GM12878 (cell line): ENCODE measurements around the gene WDR31. TPM values are rescaled to one million over a fixed set of nuclear protein-coding genes. Genes with fewer than 3 reads are reported as not detected.

Experiments used
- ATAC-seq: fragments of 200-7000 bp; cut with Tn5 transposase; 3 replicates; pipeline ENCODE4 v1.9.1; 2020; ENCODE audit warnings: mild to moderate bottlenecking, moderate library complexity
- BruUV-seq: library from RNA; stranded (reverse); fragments of 400-500 nt; replicated peaks from 2 replicates; lab custom pipeline; 2021; lab: Mats Ljungman, UMichigan
- CTCF ChIA-PET: fragments of 300-600 bp; sonication (Branson Sonifier 250); formaldehyde crosslinking; extraction: SDS; loops from one replicate; lab custom pipeline; 2021; ENCODE audit warnings: inconsistent platforms; lab: Yijun Ruan, JAX
- POLR2A ChIA-PET: fragments of 350-600 bp; formaldehyde crosslinking; extraction: SDS; loops from one replicate; lab custom pipeline; 2021; ENCODE audit warnings: inconsistent platforms; lab: Charles Lee
- RAD21 ChIA-PET: fragments of 300-600 bp; sonication (Branson Sonifier 250); formaldehyde crosslinking; loops from one replicate; lab custom pipeline; 2023; ENCODE audit warnings: antibody characterized with exemption; ENCODE audit not compliant: unreplicated experiment; lab: Charles Lee
- SMC1A ChIA-PET: fragments of 300-600 bp; sonication (Branson Sonifier 250); formaldehyde crosslinking; loops from one replicate; lab custom pipeline; 2023; ENCODE audit not compliant: unreplicated experiment, uncharacterized antibody; lab: Charles Lee
- DNase-seq: peaks from one replicate; pipeline ENCODE4 v3.0.0-alpha.2; 2011; ENCODE audit warnings: low read depth, low spot score
- FAIRE-seq: peaks from 3 replicates; lab custom pipeline; 2011; peaks lifted over from hg19 to GRCh38; lab: Jason Lieb, UNC
- H2AFZ ChIP-seq: 2 replicates; pipeline ENCODE4 v1.6.0; 2011; ENCODE audit warnings: low read depth, low read length, control low read depth; ENCODE audit not compliant: control insufficient read depth
- H3K27ac ChIP-seq: 2 replicates; pipeline ENCODE4 v1.5.1; 2011; ENCODE audit warnings: control low read depth; ENCODE audit not compliant: control insufficient read depth, insufficient read depth
- H3K27me3 ChIP-seq, 2 experiments: replicated peaks in 1 of 2; 2 replicates each; pipeline versions ENCODE4 v1.6.0 to v1.6.1; 2011; ENCODE audit warnings: low read length in 1 of 2; ENCODE audit not compliant: control insufficient read depth in 2 of 2, insufficient read depth in 2 of 2
- H3K36me3 ChIP-seq, 2 experiments: 2 replicates each; pipeline ENCODE4 v1.5.1; 2011; ENCODE audit warnings: low read length in 1 of 2; ENCODE audit not compliant: control insufficient read depth in 2 of 2, insufficient read depth in 2 of 2
- H3K4me1 ChIP-seq: 2 replicates; pipeline ENCODE4 v1.6.1; 2011; ENCODE audit warnings: mild to moderate bottlenecking, low read length, moderate library complexity, mixed read lengths; ENCODE audit not compliant: control insufficient read depth, insufficient read depth
- H3K4me2 ChIP-seq: 2 replicates; pipeline ENCODE4 v1.6.0; 2011; ENCODE audit warnings: control low read depth; ENCODE audit not compliant: control insufficient read depth, insufficient read depth
- H3K4me3 ChIP-seq: fragments of 200-600 bp; sonication (generic); 2 replicates; pipeline ENCODE4 v1.5.1; 2016
- H3K79me2 ChIP-seq: 2 replicates; pipeline ENCODE4 v1.6.0; 2011; ENCODE audit warnings: low read length; ENCODE audit not compliant: control insufficient read depth, insufficient read depth
- H3K9ac ChIP-seq: 2 replicates; pipeline ENCODE4 v1.8.0; 2011; ENCODE audit warnings: low read length, control low read depth, mixed read lengths; ENCODE audit not compliant: control insufficient read depth, insufficient read depth
- H3K9me3 ChIP-seq: replicated peaks from 3 replicates; pipeline ENCODE4 v1.5.1; 2011; ENCODE audit warnings: mild to moderate bottlenecking, low read length; ENCODE audit not compliant: control insufficient read depth, insufficient read depth
- H4K20me1 ChIP-seq: 2 replicates; pipeline ENCODE4 v1.6.0; 2011; ENCODE audit not compliant: control insufficient read depth, insufficient read depth
- MXI1 ChIP-seq: fragments of 150-350 bp; IDR thresholded peaks from 2 replicates; pipeline ENCODE4 v1.6.1; 2011; ENCODE audit warnings: low read depth, mild to moderate bottlenecking, inconsistent platforms, low read length, improper control_type of control experiment
- NBN ChIP-seq: fragments of 450-650 bp; IDR thresholded peaks from 2 replicates; pipeline ENCODE4 v1.6.1; 2016
- NFIC ChIP-seq: IDR thresholded peaks from 2 replicates; pipeline ENCODE4 v1.6.1; 2012; ENCODE audit warnings: low read depth, mild to moderate bottlenecking, inconsistent platforms, low read length, moderate library complexity
- WGBS: methylation state at CpG from one replicate; pipeline ENCODE4 v1.1.6; 2016; ENCODE audit warnings: low lambda C conversion rate; ENCODE audit not compliant: insufficient replicate concordance, insufficient coverage; ENCODE audit errors: missing lambda C conversion rate; 5-methylcytosine and 5-hydroxymethylcytosine counted together
- in situ Hi-C: fragments of 300-500 bp; cut with MboI; formaldehyde crosslinking; loops from 9 replicates; pipeline ENCODE4 v1.14.3; 2018; ENCODE audit warnings: mixed read lengths
- intact Hi-C: fragments of 100-400 bp; cut with micrococcal nuclease; formaldehyde crosslinking; loops from one replicate; pipeline ENCODE4 v1.14.2; 2022; ENCODE audit not compliant: unreplicated experiment
- polyA plus RNA-seq, 11 experiments: library from polyadenylated mRNA; depleted of rRNA in 4 of 11; unstranded in 6 of 11; stranded (reverse) in 5 of 11; fragments of >200 nt; fragmentation: Nextera tagmentation in 4 of 11; fragmentation: Illumina TruSeq in 1 of 11; extraction: Ambion mirVana in 4 of 11; extraction: Trizol in 1 of 11; gene quantifications; 1 replicate in 1 of 11; 2 replicates in 10 of 11; pipeline versions ENCODE4 v1.2.1 to v1.2.3, GENCODE V29; 2011 to 2016; ENCODE audit warnings: inconsistent platforms in 2 of 11, missing spikeins in 2 of 11, low read depth in 1 of 11
- total RNA-seq, 4 experiments: library from RNA; depleted of rRNA in 3 of 4; stranded (reverse); fragments of >200 nt in 3 of 4; fragmentation: Illumina TruSeq in 1 of 4; extraction: Trizol in 1 of 4; gene quantifications; 2 replicates each; pipeline versions ENCODE4 v1.2.1 to v1.2.3, GENCODE V29; 2013 to 2021
- TF ChIP-seq, protein P1 (sequence below): fragments of 450-650 bp; IDR thresholded peaks from 2 replicates; pipeline ENCODE4 v1.6.1; 2016; ENCODE audit warnings: mild to moderate bottlenecking, moderate library complexity, borderline replicate concordance
- TF ChIP-seq, protein P2 (sequence below): fragments of 450-650 bp; IDR thresholded peaks from 2 replicates; pipeline ENCODE4 v1.6.1; 2017; ENCODE audit warnings: mild to moderate bottlenecking
- TF ChIP-seq, protein P3 (sequence below): fragments of 450-650 bp; IDR thresholded peaks from 2 replicates; pipeline ENCODE4 v1.6.1; 2017; ENCODE audit warnings: mild to moderate bottlenecking, moderate library complexity

The WDR31 gene
- total and polyA plus RNA-seq, 10 of the 15 experiments (the other 5 are each of a cell fraction or from before 2014, with no cell fraction given), result 0.26 to 1.7 (median 0.79) TPM

DNA sequence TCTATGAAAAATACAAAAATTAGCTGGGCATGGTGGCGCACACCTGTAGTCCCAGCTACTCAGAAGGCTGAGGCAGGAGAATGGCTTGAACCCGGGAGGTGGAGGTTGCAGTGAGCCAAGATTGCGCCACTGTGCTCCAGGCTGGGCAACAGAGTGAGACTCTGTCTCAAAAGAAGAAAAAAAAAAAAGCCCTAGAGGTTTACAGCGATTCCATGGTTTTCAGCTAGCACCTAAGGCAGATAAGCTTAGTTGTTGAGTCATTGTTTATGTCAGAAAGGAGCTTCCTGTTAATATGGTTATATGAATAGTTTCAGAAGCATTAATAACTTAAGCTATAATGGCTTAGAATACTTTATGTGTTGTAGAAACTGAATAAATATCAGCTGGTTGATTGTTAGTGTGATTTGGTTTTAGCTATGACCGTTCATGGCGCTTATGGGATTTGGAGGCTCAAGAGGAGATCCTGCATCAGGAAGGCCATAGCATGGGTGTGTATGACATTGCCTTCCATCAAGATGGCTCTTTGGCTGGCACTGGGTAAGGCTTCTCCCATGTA lies 49.9 kb downstream of the WDR31 start:
- Histone ChIP-seq H2AFZ (no peak overlapping the region), H3K79me2 (no peaks in the 10 kb centered on the region), H4K20me1 (no peaks in the 10 kb centered on the region)
- DNase-seq (no peak), ATAC-seq (no peak)
- SMC1A ChIA-PET, result interaction anchor here (1.3 kb wide), 1 partner anchor 28 kb away, joined by 3 read pairs; no protein-coding TSS in a partner anchor
- intact Hi-C loops, result no loop called here
- POLR2A ChIA-PET, result interaction anchor here (1.0 kb wide), 1 partner anchor 120 kb away, joined by 3 read pairs; the partner anchor contains the start of genes C9orf43 and POLE3
- no TSS peak for BruUV-seq
- CTCF ChIA-PET, result interaction anchor here (0.9 to 1.0 kb wide), 2 partner anchors 50 to 365 kb away, joined by 3 to 4 read pairs; partner anchors contain the start of gene WDR31
- RAD21 ChIA-PET, result interaction anchor here (1.3 kb wide), 1 partner anchor 368 kb away, joined by 3 read pairs; no protein-coding TSS in a partner anchor
- no peak for TF ChIP-seq MXI1
- TF ChIP-seq NBN, result no peak
- TF ChIP-seq, protein P1, sequence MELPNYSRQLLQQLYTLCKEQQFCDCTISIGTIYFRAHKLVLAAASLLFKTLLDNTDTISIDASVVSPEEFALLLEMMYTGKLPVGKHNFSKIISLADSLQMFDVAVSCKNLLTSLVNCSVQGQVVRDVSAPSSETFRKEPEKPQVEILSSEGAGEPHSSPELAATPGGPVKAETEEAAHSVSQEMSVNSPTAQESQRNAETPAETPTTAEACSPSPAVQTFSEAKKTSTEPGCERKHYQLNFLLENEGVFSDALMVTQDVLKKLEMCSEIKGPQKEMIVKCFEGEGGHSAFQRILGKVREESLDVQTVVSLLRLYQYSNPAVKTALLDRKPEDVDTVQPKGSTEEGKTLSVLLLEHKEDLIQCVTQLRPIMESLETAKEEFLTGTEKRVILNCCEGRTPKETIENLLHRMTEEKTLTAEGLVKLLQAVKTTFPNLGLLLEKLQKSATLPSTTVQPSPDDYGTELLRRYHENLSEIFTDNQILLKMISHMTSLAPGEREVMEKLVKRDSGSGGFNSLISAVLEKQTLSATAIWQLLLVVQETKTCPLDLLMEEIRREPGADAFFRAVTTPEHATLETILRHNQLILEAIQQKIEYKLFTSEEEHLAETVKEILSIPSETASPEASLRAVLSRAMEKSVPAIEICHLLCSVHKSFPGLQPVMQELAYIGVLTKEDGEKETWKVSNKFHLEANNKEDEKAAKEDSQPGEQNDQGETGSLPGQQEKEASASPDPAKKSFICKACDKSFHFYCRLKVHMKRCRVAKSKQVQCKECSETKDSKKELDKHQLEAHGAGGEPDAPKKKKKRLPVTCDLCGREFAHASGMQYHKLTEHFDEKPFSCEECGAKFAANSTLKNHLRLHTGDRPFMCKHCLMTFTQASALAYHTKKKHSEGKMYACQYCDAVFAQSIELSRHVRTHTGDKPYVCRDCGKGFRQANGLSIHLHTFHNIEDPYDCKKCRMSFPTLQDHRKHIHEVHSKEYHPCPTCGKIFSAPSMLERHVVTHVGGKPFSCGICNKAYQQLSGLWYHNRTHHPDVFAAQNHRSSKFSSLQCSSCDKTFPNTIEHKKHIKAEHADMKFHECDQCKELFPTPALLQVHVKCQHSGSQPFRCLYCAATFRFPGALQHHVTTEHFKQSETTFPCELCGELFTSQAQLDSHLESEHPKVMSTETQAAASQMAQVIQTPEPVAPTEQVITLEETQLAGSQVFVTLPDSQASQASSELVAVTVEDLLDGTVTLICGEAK, result no peak
- TF ChIP-seq, protein P2, sequence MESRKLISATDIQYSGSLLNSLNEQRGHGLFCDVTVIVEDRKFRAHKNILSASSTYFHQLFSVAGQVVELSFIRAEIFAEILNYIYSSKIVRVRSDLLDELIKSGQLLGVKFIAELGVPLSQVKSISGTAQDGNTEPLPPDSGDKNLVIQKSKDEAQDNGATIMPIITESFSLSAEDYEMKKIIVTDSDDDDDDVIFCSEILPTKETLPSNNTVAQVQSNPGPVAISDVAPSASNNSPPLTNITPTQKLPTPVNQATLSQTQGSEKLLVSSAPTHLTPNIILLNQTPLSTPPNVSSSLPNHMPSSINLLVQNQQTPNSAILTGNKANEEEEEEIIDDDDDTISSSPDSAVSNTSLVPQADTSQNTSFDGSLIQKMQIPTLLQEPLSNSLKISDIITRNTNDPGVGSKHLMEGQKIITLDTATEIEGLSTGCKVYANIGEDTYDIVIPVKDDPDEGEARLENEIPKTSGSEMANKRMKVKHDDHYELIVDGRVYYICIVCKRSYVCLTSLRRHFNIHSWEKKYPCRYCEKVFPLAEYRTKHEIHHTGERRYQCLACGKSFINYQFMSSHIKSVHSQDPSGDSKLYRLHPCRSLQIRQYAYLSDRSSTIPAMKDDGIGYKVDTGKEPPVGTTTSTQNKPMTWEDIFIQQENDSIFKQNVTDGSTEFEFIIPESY, result no peak
- TF ChIP-seq NFIC, result no peak
- TF ChIP-seq, protein P3, sequence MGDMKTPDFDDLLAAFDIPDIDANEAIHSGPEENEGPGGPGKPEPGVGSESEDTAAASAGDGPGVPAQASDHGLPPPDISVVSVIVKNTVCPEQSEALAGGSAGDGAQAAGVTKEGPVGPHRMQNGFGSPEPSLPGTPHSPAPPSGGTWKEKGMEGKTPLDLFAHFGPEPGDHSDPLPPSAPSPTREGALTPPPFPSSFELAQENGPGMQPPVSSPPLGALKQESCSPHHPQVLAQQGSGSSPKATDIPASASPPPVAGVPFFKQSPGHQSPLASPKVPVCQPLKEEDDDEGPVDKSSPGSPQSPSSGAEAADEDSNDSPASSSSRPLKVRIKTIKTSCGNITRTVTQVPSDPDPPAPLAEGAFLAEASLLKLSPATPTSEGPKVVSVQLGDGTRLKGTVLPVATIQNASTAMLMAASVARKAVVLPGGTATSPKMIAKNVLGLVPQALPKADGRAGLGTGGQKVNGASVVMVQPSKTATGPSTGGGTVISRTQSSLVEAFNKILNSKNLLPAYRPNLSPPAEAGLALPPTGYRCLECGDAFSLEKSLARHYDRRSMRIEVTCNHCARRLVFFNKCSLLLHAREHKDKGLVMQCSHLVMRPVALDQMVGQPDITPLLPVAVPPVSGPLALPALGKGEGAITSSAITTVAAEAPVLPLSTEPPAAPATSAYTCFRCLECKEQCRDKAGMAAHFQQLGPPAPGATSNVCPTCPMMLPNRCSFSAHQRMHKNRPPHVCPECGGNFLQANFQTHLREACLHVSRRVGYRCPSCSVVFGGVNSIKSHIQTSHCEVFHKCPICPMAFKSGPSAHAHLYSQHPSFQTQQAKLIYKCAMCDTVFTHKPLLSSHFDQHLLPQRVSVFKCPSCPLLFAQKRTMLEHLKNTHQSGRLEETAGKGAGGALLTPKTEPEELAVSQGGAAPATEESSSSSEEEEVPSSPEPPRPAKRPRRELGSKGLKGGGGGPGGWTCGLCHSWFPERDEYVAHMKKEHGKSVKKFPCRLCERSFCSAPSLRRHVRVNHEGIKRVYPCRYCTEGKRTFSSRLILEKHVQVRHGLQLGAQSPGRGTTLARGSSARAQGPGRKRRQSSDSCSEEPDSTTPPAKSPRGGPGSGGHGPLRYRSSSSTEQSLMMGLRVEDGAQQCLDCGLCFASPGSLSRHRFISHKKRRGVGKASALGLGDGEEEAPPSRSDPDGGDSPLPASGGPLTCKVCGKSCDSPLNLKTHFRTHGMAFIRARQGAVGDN, result no peak
- TF ChIP-seq, all 136 proteins: peak for 0
- Histone ChIP-seq H3K4me3 (no peak overlapping the region), H3K36me3 (peaks cover 14 to 22% of the 10 kb centered on the region in 2 experiments), H3K9me3 (no peaks in the 10 kb centered on the region), H3K27me3 (no peaks in the 10 kb centered on the region), H3K27ac (no peak overlapping the region), H3K9ac (no peak overlapping the region), H3K4me1 (no peaks in the 10 kb centered on the region), H3K4me2 (no peak overlapping the region)
- 98% methylated on average over 6 of the region's 6 CpGs for WGBS
- in situ Hi-C loops, result no loop called here
- no peak for FAIRE-seq
